ENCODE results near the gene PHF10.
"Not testable (repeated sequence)": the region's sequence is repeated elsewhere in the genome, so short reads cannot be mapped to it uniquely, and the experiment has no call there.

PHF10 gene

GRCh38 chr6:169722362-169723199 is 1.7 kb downstream of the PHF10 start:
- DNase-seq, result peak; percentile 40

GRCh38 chr6:169720207-169720855 is 4.0 kb downstream of the PHF10 start:
- no peak for DNase-seq

- DNase-seq, result no peak
Observed at GRCh38 chr6:169719117-169719516, 5.2 kb downstream of the PHF10 start.

GRCh38 chr6:169714595-169714994 is 9.7 kb downstream of the PHF10 start:
- DNase-seq, result no peak

- no peak for DNase-seq
Observed at GRCh38 chr6:169714178-169714577, 10.1 kb downstream of the PHF10 start.

GRCh38 chr6:169710009-169710408 is 14.3 kb downstream of the PHF10 start:
- no peak for DNase-seq

GRCh38 chr6:169709293-169709692 is 15.0 kb downstream of the PHF10 start:
- no peak for DNase-seq

GRCh38 chr6:169707772-169708171 is 16.5 kb downstream of the PHF10 start:
- DNase-seq, result no peak

- no peak for DNase-seq
Observed at GRCh38 chr6:169702840-169703246, 21.5 kb downstream of the PHF10 start.

- peak; percentile 89 for DNase-seq
Observed at GRCh38 chr6:169701954-169702839, 22.1 kb downstream of the PHF10 start, which contains the start of the genes C6orf120 and WDR27. TSS of gene C6orf120 (plus strand) at chr6:169702126. CDS start at chr6:169702460, 334 bp downstream. TSS of gene WDR27 (minus strand) at chr6:169702029. CDS start at chr6:169689005, 13,024 bp downstream.

GRCh38 chr6:169701311-169701953 is 22.9 kb downstream of the PHF10 start:
- DNase-seq, result no peak

GRCh38 chr6:169700296-169700695 is 24.0 kb downstream of the PHF10 start:
- no peak for DNase-seq

- DNase-seq, result not testable (repeated sequence)
Observed at GRCh38 chr6:169697115-169697514, 27.2 kb downstream of the PHF10 start.

- DNase-seq, result no peak
Observed at GRCh38 chr6:169695131-169695530, 29.2 kb downstream of the PHF10 start.

GRCh38 chr6:169692516-169692915 is 31.8 kb downstream of the PHF10 start:
- DNase-seq, result no peak

GRCh38 chr6:169691260-169691659 is 33.0 kb downstream of the PHF10 start:
- DNase-seq, result no peak

- no peak for DNase-seq
Observed at GRCh38 chr6:169689287-169689686, 35.0 kb downstream of the PHF10 start.

- no peak for DNase-seq
Observed at GRCh38 chr6:169685860-169686259, 38.4 kb downstream of the PHF10 start.

- DNase-seq, result no peak
Observed at GRCh38 chr6:169684056-169684455, 40.2 kb downstream of the PHF10 start.

GRCh38 chr6:169678342-169678741 is 46.0 kb downstream of the PHF10 start:
- DNase-seq, result no peak

- DNase-seq, result no peak
Observed at GRCh38 chr6:169677096-169677495, 47.2 kb downstream of the PHF10 start.

GRCh38 chr6:169675011-169675410 is 49.3 kb downstream of the PHF10 start:
- DNase-seq, result no peak

GRCh38 chr6:169671563-169671962 is 52.7 kb downstream of the PHF10 start:
- DNase-seq, result no peak

All from NCI-H526 treated with DMSO at 0.1 percent for 48 hours (cell line).